Measurements from ENCODE around the gene GFOD2.

Gene GFOD2

DNA sequence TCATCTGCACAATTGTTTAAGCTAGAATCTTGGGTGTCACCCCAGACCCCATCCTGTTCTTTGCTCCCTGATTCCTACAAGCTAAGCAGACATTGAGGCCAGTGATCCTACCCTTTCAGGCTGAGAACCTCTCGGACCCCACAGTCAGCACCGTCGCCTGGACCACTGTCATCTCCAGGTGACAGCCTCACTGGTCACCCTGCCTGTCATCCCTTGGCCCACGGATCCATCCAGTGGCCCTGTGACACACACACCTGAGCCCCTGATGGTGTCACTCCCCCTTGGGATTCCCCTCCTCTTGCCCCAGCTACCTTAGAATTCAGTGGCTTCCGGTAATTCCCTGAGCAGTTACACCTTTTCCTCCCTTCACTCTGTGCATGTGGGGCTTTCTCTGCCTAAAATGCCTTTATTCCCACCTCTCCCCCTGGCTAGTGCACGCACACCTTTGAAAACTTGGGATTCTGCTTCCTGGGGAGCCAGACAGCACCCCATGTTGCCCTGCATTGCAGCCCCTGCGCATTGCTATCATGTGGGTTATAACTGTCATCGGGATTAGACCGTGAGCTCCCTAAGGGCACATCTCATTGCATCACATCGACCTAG lies 49.5 kb downstream of the GFOD2 start:
- no peak for DNase-seq

DNA sequence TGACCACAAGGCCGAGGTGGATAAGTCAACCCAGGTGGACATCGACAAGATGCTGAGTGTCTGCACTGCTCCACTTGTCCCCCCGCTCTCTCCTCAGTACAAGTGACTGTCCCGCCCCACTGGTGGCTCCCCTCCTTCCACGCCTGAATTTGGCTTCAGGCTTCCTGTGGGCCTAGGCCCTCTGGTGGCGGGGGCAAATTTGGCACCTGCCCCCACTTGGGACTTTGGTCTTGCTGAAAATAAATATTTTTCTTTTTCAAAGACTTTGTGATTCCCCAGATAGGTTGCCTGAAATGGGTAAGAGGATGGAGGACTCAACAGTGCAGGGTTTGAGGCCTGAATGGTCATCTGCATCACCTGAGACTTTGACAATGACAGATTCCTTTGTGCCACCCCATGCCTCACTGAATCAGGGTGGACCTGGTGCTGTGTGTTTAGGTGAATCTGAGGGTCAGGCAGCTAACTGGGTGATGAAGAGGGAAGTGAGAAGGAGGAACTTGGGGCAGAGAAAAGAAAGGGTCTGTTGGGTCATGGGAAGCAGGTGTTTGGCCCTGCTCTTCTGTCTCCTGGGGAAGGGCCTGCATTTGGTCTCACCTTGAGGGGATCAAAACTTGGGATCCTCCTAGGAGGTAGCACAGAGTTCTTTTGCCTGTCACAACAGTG lies 50.5 kb downstream of the GFOD2 start:
- DNase-seq: no peak

DNA sequence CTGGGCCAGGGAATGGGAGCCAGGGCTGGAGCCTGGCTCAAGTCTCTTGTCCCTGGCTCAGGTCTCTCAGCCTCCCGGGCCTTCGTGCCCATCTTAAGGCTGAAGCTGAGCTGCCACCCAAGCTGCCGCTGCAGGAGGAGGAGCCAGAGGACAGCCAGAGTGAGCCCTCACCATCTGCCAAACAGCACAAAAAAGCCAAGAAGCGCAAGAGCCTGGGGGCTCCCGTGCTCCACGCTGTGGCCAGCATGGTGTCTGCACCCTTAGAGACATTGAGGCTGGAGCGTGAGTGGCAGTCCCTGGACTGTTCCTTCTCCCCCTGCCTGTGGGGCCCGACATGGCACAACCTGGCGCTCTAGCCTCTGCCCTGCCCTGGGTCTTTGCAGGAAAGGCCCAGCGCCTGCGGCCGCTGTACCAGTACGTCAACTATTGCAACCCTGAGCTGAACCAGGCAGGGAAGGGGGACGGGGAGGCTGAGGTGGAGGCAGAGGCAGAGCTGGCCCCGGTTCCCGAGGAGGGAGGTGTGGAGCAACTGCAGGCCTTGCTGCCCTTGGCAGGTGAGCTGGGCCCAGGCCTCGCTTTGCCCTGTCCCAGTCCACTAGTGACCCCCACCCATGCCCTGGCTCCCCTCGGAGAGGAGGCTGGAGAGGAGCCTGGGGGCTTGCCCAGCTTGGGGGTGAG lies 51.2 kb downstream of the GFOD2 start:
- DNase-seq: peak; percentile 90 to 91

DNA sequence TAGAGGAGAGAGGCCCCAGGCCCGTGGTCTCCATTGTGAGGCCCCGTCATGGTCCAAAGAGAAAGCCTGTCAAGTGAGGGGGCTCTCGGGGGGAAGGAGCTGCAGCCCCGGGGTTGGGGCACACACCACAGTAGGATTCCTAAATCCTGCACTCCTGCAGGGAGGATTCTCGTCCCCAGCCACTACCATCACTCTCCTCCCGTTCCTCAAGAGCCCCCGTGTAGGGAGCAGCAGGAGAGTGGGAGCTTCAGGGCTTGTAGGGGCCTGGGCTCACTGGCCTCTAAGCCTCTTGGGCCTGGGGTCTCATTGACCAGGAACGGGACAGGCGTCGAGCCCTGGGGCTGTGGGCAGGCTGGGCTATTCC lies 51.7 kb downstream of the GFOD2 start:
- no peak for DNase-seq

DNA sequence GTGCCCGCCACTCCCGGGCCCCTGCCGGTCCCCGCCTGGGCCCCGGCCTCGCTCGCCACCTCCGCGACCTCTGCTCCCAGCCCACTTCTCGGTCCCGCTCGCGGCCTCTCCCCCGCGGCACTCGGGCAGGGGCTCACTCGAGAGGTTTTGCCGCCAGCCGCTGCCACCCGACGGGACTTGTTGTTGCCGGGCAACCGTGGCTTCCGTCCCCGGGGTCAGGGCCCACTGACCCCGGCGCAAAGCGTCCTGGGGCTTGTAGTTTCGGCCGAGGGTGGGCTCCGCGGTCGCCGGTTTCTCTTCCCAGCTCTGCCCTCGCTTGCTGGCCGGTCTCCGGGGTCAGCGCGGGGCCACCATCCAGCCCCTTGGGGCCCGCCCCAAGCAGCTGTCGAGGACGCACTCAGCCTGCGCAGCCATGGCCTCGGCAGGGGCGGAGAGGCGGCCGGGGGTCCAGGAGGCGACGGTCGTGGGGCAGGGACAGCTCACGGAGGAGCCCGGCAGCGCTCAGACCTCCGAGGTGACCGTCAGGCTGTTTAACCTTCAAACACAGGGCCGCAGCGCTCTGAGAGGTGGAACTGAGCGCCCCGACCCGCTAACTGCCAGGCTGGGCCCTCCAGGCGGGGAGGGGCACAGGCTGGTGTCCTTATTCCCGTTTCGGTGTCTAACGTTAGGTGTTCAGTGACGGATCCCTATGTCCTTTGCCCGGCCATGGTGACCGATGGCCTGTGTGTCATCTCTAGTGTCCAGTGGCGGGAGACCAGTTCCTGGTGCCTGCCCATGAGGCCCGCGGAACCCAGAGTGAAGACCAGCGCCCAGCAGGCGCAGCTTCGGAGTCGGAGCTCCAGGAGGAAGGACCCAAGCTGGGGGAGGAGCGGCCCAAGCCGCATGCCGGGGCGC lies 52.3 kb downstream of the GFOD2 start, which contains the start of the genes C16orf86 and ENKD1:
Gene C16orf86 (plus strand): TSS at position 256 of the 894 bp plus-strand sequence. CDS start 157 bp downstream, at position 413.
Gene ENKD1 (minus strand): TSS at position 192 of the 894 bp plus-strand sequence. CDS start 308 bp downstream, outside the sequence.
- peak; percentile 75 to 85 for DNase-seq

DNA sequence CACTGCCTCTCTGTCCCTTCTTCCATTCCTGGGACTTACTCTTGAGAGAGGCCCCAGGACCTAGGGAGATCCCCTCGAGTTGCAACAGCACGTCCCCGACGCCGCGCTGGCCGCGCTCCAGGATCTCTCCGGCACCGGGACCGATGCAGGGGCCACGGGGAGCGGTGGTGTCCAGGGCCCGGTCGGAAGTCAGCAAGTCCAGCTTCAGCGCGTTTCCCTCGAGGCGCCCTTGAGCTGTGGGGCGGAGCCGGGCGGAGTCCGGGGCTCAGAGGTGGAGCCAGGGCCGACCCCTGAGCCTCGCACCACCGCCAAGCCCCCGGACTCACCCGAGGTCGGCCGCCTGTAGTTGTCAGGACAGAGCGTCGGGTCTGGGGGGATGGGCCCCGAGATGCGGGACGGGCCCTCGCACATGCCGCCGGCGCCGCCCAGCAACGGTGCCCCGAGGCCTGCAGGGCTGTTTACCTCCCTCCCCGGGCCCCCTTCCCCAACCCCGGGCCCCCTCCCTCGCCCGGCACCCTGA lies 53.0 kb downstream of the GFOD2 start:
- DNase-seq: no peak

DNA sequence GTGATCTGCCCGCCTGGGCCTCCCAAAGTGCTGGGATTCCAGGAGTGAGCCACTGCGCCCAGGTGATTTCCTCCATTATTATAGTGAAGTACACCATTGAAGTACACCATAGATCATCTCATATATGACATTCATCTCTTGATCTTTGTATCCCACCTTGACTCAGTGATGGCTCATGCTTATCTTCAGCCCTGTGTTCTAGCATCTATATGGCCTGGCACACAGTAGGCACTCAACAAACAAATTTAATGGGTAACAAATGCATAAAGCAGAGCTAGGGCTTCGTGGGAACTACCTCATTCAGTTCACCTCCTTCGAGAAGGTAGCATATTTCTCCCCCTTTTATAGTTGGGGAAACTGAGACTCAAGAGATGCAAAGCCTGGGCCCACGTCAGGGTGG lies 53.5 kb downstream of the GFOD2 start:
- DNase-seq: no peak

DNA sequence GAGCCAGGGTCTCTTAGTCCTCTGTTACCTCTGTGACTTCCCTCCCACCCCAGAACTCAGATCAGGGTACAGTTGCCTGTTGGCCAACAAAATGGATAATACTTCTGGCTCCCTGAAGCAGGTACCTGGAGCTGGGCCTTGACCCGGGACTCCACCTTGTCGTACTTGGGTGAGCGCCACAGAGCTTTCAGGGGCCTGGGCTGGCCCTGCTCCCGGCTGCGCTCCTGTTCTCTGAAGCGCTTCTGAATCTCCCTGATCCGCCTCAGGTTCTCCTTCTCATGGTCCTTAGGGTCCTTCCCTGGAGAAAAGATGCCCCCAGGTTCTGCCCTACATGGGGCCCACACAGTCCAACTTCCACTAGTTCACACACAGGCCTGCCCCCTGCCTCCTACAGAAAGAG lies 54.2 kb downstream of the GFOD2 start:
- DNase-seq: no peak

DNA sequence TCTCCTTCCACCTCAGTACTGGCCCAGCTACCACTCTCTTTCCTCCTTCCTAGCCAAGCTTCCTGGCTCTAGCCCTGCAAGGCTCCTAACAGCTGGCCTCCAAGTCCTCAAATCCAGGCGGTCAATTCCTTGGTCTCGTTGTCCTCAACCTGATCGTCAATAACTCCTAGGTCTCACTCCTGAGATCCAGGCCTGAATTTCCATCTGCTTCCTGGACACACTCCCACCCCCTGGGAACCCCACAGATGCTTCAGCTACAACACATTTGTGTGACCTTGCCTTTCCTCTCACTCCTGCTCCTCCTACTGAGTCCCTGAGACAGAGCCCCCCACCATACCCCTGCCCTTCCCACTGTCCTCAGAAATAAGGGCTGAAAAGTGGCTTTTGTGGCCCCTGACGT lies 54.9 kb downstream of the GFOD2 start:
- DNase-seq: no peak

DNA sequence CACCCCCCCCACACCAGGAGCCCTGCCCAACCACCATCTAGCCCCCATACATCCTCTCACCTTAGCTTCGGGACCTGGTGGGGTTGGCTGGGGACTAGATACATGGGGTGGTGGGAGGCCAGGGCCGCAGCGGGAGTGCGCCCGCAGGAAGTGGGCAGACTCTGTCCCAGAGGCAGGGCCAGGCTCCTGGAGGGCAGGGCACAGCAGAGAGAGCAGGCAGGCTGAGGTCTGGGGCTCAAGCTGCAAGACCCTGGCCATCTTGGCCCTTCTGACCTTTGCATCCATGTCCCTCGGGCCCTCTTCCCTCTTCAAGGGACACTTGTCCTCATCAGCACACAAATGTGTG lies 55.3 kb downstream of the GFOD2 start:
- no peak for DNase-seq

DNA sequence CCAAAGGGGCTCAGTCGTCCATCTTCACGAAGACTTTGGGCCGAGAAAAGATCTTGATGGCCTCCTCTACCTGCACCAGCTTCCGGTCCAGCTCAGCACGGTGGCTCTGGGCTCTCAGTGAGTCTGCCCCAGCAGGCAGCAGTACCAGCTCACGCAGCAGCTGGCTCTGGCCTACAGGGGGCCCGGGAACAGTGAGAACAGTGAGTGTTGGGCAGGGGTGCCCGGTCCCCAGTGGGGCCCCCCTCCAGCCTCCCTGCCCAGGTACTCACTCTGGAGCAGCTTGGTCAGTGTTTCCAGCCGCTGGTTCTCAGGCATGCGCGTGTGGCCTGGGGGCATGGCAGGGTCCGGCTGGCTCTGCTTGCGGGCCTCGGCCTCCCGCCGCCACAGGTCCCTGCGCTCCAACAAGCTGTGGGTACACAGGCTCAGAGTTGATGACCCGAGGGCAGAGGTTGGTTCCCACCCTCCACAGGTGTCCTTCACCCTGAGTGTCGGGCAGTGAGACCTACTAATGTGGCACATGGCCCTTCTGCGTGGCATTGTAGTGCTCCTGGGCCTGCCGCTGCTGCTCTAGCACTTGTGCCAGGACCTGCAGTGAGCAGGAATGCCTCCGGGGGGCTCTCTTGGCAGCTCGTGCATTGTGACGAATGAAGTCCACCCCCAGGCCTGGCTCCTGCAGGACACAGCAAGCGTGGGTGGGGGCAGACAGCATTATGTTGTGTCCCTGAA lies 55.8 kb downstream of the GFOD2 start:
- DNase-seq: peak; percentile 38 to 51

DNA sequence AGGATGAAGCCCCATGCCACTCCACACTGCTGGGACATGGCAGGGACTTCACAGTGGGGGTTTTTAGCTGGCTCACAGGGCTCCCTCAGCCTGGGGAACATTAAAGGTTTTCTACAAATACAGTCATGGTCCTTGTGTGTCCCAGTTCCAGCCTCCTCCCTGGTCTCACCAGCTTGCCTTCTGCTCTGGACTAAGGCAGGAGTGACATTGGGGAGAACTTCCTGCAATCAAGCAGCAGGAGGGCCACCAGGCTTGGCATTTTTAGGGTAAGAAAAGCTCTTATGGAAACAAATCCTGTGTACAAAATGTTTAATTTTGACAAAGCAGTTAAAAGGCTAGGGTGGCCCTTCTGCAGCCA lies 56.5 kb downstream of the GFOD2 start:
- DNase-seq: no peak

DNA sequence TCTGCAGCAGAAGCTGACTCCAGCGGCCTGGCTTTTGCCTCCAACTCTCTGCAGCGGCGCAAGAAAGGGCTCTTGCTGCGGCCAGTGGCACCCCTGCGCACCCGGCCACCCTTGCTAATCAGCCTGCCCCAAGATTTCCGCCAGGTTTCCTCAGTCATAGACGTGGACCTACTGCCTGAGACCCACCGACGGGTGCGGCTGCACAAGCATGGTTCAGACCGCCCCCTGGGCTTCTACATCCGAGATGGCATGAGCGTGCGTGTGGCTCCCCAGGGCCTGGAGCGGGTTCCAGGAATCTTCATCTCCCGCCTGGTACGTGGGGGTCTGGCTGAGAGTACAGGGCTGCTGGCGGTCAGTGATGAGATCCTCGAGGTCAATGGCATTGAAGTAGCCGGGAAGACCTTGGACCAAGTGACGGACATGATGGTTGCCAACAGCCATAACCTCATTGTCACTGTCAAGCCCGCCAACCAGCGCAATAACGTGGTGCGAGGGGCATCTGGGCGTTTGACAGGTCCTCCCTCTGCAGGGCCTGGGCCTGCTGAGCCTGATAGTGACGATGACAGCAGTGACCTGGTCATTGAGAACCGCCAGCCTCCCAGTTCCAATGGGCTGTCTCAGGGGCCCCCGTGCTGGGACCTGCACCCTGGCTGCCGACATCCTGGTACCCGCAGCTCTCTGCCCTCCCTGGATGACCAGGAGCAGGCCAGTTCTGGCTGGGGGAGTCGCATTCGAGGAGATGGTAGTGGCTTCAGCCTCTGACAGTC lies 57.0 kb downstream of the GFOD2 start:
- no peak for DNase-seq

DNA sequence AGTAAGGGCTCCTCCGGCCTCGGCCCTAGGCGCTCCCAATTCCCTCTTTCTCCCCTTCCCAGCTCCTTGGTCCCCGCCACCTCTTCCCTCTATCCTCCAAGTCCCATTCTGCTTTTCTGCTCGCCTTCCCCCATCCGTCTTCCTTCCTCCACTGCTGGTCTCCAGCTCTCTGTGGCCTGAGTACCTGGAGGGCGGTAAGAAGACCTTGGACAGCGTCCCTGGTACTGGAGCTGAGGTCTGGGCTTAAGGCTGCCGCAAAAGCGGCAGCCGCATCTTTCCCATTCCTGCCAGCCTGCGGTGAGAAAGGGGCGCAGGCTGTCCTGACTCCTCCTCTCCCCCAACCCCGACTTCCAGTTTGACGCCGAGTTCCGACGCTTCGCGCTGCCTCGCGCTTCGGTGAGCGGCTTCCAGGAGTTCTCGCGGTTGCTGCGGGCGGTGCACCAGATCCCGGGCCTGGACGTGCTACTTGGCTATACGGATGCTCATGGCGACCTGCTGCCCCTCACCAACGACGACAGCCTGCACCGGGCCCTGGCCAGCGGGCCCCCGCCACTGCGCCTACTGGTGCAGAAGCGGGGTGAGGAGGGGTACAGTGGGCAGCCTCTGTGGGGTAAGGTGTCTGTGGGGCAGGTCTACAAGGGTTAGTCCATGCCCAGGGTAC lies 57.9 kb downstream of the GFOD2 start:
- DNase-seq: peak in 1 of 2 donors; percentile 20

DNA sequence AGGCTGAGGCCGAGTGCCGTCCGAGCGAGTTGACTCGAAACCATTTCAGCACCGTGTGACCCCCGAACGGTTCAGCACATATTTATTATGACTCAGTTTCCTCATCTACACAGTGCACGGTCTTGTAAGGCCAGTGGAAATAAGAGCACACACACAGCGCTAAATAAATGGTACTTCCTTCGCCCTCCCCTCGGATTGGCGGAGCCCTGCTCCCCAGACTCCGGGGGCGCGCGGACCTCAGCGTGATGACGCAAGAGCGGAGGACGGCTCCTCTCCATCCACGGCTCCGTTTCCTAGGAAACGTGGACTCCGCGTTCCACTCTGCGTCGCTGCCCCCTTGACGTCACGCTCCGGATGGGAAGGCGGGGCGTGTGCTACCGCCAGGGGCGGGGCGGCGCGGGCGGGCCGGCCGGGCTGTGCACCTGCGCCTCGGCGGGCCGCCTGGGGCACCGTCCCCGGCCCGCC lies 58.5 kb downstream of the GFOD2 start, which contains the start of gene PARD6A:
Gene PARD6A (plus strand): TSS at position 397 of the 465 bp plus-strand sequence. CDS start 79 bp downstream, outside the sequence.
- DNase-seq: peak; percentile 97 to 98

DNA sequence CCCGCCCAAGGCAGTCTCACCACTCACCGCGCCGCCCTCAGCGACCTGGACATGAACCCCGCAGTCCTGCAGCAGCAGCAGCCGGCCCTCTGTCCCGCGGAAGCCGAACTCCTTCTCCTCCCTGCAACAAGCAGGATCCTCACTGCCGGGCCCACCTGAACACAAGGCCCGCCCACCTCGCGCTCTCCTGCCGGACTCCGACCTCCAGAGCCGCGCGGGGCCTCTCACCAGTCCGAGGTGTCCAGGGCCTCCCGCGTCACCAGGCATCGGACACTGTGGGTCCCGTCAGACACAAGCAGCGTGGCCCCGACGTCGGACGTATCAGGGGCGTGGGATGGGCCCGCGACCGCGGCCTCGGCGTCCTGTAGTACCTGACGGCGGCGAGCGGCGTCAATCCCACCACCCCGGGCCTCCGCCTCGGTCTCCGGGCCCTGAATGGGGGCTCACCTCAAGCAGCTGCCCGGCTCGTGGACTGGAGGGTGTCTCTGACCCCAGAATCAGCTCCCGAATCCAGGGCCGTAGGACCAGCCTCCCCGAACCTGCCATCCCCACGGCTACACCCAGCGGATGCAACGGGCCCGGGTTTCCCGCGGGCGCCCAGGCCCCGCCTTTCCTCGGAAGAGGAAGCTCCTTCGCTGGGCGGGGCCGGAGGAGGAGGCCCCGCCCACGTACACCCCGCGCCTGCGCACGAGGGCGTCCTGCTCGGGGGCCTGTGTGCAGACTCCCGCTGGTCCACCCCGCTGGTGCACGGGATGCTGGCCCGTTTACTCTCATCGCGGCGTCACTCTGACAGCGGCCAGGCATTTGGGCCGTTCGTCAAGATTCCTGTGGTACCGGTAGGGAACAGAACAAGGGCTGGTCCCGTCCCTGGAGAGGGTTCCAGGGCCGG lies 59.2 kb downstream of the GFOD2 start, which contains the start of gene ACD:
Gene ACD (minus strand): TSS at position 586 of the 889 bp plus-strand sequence. CDS start 40 bp downstream, at position 546.
- peak; percentile 97 for DNase-seq

DNA sequence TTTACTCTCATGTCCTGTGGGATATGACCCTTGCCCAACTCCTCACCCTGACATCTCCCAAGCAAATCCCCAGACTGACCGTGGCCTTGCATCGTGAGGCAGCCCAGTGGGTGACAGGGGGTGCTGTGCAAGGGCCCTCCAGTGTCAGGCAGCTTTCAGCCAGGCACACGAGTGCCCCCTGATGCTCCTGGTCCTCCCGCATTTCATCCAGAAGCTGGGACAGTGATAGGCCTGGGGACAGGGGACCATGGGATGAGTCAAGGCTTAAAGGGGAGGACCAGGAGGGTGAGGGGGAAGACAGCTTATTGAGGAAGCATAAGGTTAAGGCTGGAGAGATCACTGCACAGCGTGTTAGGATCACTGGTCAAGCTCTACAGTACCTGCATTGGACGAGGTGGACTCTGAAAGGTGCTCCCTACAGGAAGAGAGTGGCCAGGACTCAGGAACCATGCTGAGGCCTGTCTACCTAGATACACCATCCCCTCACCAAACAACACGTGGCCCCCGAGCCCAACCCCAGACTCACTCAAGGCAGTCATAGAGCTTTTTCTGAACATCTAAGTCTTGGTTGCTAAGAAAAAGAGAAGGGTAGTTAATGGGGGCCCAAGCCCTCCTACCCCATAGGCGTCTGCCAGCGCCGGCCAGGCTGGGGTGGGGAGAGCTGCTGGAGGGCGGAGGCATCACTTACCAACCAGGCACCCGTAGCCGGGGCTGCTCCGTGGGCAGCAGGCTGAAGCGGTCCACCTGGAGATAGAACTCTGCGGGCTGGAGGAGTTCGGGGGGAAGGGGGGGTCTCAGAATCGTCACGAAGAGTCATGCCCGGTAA lies 60.1 kb downstream of the GFOD2 start:
- no peak for DNase-seq
